ENCODE results near the gene F2R.

GRCh38 chr5:76696251-76696650 is 19.7 kb upstream of the F2R start:
- TF ChIP-seq CTCF (IDR thresholded peaks at IDR 0.05 in 8 of 11, conservative IDR thresholded peaks at IDR 0.05 in 3 of 11) (no peak), POLR2A (IDR thresholded peaks at IDR 0.05) (no peak)
